Left kidney (tissue), 2 donors: ENCODE data around the gene ARHGDIA. TPM values are rescaled to one million over a fixed set of nuclear protein-coding genes. Genes with fewer than 3 reads are reported as not detected.

ENCODE experiments used
- DNase-seq: peaks from one replicate; pipeline ENCODE4 v3.0.0-alpha.2; 2013
- polyA plus RNA-seq: library from polyadenylated mRNA; unstranded; fragments of 120-200 nt; gene quantifications from one replicate; pipeline ENCODE4 v1.2.1, GENCODE V29; 2013; ENCODE audit not compliant: insufficient read length

Gene ARHGDIA
- polyA plus RNA-seq, 1 donor, result 149 TPM

- no peak for DNase-seq
Observed at GRCh38 chr17:81828656-81829055, 42.5 kb downstream of the ARHGDIA start.

GRCh38 chr17:81825841-81826466, 45.2 kb downstream of the ARHGDIA start:
- no peak for DNase-seq

DNA sequence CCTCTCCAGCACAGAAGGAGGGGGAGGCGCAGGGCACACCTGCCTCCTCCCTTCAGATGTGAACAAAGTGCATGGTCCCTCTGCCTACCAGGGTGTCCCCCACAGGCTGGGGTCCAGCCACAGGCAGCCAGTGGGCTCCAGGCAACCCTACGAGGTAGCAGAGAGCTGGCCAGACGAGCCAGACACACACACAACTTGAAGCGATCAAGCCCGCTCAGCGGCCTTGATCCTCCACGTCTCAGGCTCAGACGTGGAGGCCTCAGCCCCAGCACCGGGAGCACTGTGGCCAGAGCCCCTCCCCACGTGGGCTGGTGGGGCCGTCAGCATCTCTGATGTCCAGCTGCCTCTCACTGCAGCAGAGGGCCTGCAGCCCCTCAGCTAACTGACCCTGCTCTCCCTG, 46.5 kb downstream of the ARHGDIA start:
- DNase-seq, result no peak

DNA sequence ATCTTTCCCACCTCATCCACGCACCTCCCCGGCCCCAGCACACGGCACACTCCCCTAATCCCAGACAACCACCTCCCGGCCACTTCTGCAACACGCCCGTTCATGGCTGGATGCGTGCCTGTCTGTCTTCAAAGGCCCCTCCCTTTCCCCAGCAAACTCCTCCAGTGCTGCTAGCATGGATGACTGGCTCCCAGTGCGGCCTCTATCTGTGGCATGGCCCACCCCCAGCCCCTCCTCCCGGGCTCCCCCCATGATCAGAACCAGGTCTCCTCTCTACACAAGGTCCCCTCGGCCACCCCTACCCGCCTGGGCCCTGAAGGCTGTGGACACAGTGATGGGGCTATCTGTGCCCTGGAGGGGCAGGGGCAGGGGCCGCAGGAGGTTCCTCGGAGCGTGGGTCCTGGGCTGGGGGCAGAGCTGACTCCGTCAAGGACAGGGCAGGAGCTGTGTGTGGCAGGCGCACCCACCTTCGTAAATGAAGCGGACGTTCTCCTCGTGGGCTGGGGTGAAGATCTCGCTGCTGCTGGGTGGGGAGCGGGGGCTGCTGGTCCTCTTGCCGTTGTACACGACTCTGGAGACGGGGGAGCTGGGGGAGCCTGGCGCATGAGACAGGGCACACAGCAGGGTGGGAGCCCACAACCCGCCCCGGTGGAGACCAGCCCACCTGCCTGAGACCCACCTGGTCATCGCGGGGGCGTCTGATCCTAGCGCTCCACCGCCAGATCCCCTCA, 47.2 kb downstream of the ARHGDIA start:
- no peak for DNase-seq

- DNase-seq, result no peak
Observed at GRCh38 chr17:81822996-81823819, 47.9 kb downstream of the ARHGDIA start.

DNA sequence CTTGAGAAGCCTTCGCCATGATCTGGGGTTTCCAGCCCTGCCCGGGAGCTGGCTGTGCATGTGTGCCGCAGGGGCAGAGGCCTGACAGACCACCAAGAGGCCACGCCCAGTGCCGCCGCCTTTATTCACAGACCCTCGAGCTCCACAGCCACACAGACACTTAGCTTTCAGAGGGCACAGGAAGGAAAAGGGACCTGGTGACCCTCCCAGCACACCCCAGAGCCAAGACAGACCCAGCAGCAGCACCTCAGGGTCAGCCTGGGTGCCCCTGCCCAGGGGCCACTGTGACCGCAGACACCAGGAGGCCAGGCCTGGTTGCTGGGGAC, 48.9 kb downstream of the ARHGDIA start:
- no peak for DNase-seq

- no peak for DNase-seq
Observed at GRCh38 chr17:81821603-81822311, 49.4 kb downstream of the ARHGDIA start.

GRCh38 chr17:81821147-81821546, 50.0 kb downstream of the ARHGDIA start:
- no peak for DNase-seq

DNA sequence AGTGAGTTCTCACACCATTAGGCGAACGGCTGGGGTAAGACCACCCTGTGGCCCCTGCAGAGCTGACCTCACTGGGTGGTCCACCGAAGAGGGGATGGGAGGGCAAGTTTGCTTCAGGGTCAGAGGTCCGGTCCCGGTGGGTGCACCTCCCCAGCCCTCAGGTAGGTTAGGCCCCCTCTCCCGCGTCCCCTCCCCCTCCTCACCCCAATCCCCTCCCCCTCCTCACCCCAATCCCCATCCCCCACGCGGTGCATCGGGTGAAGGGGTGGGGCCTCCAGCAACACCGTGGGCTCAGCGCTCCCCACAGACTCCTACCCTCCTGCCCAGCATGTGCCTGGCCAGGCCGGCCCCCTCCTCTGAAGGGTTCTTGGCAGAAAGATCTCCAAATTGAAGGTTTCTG, 51.4 kb downstream of the ARHGDIA start:
- DNase-seq, result no peak

GRCh38 chr17:81817758-81818147, 53.4 kb downstream of the ARHGDIA start:
- DNase-seq, result no peak

Other genes with a start within 250 kb of the ARHGDIA start
- gene NPLOC4, start 234.2 kb downstream of the ARHGDIA start, polyA plus RNA-seq, result 71.8 TPM
- gene TSPAN10, start 234.1 kb downstream of the ARHGDIA start, polyA plus RNA-seq, result 4.0 TPM
- gene PDE6G, start 214.8 kb downstream of the ARHGDIA start, polyA plus RNA-seq, result 11.0 TPM
- 12.7 TPM for gene OXLD1, start 204.7 kb downstream of the ARHGDIA start, polyA plus RNA-seq
- gene CCDC137, start 204.6 kb downstream of the ARHGDIA start, polyA plus RNA-seq, result 15.2 TPM
- gene ARL16, start 187.5 kb downstream of the ARHGDIA start, polyA plus RNA-seq, result 50.2 TPM
- 96.5 TPM for gene HGS, start 187.3 kb downstream of the ARHGDIA start, polyA plus RNA-seq
- gene MRPL12, start 168.0 kb downstream of the ARHGDIA start, polyA plus RNA-seq, result 34.1 TPM
- gene SLC25A10, start 159.1 kb downstream of the ARHGDIA start, polyA plus RNA-seq, result 13.0 TPM
- 9.2 TPM for gene GCGR, start 67.2 kb downstream of the ARHGDIA start, polyA plus RNA-seq
- 65.0 TPM for gene MCRIP1, start 38.0 kb downstream of the ARHGDIA start, polyA plus RNA-seq
- gene PPP1R27, start 36.3 kb downstream of the ARHGDIA start, polyA plus RNA-seq, result 0.22 TPM
- gene P4HB, start 10.8 kb downstream of the ARHGDIA start, polyA plus RNA-seq, result 425 TPM
- gene ALYREF, start 20.2 kb upstream of the ARHGDIA start, polyA plus RNA-seq, result 70.2 TPM
- 62.1 TPM for gene ANAPC11, start 20.4 kb upstream of the ARHGDIA start, polyA plus RNA-seq
- gene NPB, start 30.9 kb upstream of the ARHGDIA start, polyA plus RNA-seq, result 0.90 TPM
- 41.5 TPM for gene PCYT2, start 40.1 kb upstream of the ARHGDIA start, polyA plus RNA-seq
- 15.0 TPM for gene SIRT7, start 46.8 kb upstream of the ARHGDIA start, polyA plus RNA-seq
- 12.1 TPM for gene MAFG, start 56.4 kb upstream of the ARHGDIA start, polyA plus RNA-seq
- gene PYCR1, start 66.0 kb upstream of the ARHGDIA start, polyA plus RNA-seq, result 19.9 TPM
- gene MYADML2, start 75.9 kb upstream of the ARHGDIA start, polyA plus RNA-seq, result 0.18 TPM
- 2.2 TPM for gene NOTUM, start 89.8 kb upstream of the ARHGDIA start, polyA plus RNA-seq
- gene ASPSCR1, start 106.3 kb upstream of the ARHGDIA start, polyA plus RNA-seq, result 25.3 TPM
- gene CENPX, start 151.5 kb upstream of the ARHGDIA start, polyA plus RNA-seq, result 34.4 TPM
- gene LRRC45, start 152.0 kb upstream of the ARHGDIA start, polyA plus RNA-seq, result 10.4 TPM
- gene RAC3, start 160.3 kb upstream of the ARHGDIA start, polyA plus RNA-seq, result 10.1 TPM
- 69.8 TPM for gene DCXR, start 166.4 kb upstream of the ARHGDIA start, polyA plus RNA-seq
- gene RFNG, start 180.5 kb upstream of the ARHGDIA start, polyA plus RNA-seq, result 37.3 TPM
- gene GPS1, start 180.6 kb upstream of the ARHGDIA start, polyA plus RNA-seq, result 102 TPM
- gene DUS1L, start 194.5 kb upstream of the ARHGDIA start, polyA plus RNA-seq, result 74.1 TPM
- gene FASN, start 226.9 kb upstream of the ARHGDIA start, polyA plus RNA-seq, result 34.3 TPM